ENCODE data around the gene LRRC8A.

DNA sequence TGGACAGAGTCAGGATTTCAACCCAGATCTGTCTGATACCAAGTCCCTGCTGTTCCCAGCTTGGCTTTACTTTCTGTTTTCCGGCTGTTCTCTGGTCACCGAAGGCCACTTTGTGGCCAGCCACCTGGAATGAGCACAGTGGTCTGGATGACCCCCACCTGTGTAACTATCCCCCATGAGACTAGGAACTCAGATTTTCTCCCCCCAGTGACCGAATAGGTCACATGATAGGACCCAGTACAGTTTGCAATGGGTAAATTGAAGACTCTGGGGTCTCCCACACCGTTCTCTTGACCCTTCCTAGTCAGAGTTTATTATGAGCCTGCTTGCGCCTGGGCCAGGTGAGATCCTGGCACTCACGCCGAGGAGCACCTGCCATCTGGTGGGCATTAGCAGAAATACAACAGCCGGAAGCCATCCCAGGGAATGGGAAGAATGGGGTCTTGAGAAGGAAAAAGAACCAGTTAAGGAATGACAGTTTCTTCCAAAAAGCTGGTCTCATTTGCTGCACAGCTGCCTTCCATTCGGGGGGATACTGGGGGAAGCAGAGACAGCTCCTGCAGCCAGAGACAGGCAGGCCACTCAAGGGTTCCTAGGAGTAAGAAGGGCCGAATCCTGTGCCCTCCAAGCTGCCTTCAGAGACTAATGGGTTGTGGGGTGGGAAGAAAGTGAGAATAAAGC lies 45.9 kb downstream of the LRRC8A start:
- no peak for TF ChIP-seq POLR2A (IDR thresholded peaks at IDR 0.05; ENCODE audit: extremely low read depth, insufficient read length)
- TF ChIP-seq, protein P1, sequence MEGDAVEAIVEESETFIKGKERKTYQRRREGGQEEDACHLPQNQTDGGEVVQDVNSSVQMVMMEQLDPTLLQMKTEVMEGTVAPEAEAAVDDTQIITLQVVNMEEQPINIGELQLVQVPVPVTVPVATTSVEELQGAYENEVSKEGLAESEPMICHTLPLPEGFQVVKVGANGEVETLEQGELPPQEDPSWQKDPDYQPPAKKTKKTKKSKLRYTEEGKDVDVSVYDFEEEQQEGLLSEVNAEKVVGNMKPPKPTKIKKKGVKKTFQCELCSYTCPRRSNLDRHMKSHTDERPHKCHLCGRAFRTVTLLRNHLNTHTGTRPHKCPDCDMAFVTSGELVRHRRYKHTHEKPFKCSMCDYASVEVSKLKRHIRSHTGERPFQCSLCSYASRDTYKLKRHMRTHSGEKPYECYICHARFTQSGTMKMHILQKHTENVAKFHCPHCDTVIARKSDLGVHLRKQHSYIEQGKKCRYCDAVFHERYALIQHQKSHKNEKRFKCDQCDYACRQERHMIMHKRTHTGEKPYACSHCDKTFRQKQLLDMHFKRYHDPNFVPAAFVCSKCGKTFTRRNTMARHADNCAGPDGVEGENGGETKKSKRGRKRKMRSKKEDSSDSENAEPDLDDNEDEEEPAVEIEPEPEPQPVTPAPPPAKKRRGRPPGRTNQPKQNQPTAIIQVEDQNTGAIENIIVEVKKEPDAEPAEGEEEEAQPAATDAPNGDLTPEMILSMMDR (IDR thresholded peaks at IDR 0.05; ENCODE audit: low read depth, low read length): peak; percentile 88
